Coronary artery (tissue), 2 donors: ENCODE data around the gene PATJ.
"Not testable (repeated sequence)": the region's sequence is repeated elsewhere in the genome, so short reads cannot be mapped to it uniquely, and the experiment has no call there.

Experiments used
- DNase-seq: peaks from one replicate; pipeline ENCODE4 v3.0.0-alpha.2; 2017; ENCODE audit warnings: low spot score
- H3K27ac ChIP-seq, 2 donors: fragments of 200-600 bp; sonication (generic); one replicate each; pipeline ENCODE4 v1.5.1; 2016 to 2019
- H3K4me3 ChIP-seq: fragments of 200-600 bp; sonication (generic); 2 replicates; pipeline ENCODE4 v1.5.1; 2016; ENCODE audit warnings: mild to moderate bottlenecking, moderate library complexity
- TF ChIP-seq, protein P1 (sequence below): fragments of 200-600 bp; sonication (generic); IDR thresholded peaks from one replicate; pipeline ENCODE4 v1.5.1; 2019; ENCODE audit warnings: antibody characterized with exemption

Gene PATJ

GRCh38 chr1:61825393-61825792, 83.1 kb downstream of the PATJ start:
- no peak overlapping the region for H3K27ac ChIP-seq
- no peak overlapping the region for H3K4me3 ChIP-seq
- DNase-seq = no peak
- TF ChIP-seq, protein P1, sequence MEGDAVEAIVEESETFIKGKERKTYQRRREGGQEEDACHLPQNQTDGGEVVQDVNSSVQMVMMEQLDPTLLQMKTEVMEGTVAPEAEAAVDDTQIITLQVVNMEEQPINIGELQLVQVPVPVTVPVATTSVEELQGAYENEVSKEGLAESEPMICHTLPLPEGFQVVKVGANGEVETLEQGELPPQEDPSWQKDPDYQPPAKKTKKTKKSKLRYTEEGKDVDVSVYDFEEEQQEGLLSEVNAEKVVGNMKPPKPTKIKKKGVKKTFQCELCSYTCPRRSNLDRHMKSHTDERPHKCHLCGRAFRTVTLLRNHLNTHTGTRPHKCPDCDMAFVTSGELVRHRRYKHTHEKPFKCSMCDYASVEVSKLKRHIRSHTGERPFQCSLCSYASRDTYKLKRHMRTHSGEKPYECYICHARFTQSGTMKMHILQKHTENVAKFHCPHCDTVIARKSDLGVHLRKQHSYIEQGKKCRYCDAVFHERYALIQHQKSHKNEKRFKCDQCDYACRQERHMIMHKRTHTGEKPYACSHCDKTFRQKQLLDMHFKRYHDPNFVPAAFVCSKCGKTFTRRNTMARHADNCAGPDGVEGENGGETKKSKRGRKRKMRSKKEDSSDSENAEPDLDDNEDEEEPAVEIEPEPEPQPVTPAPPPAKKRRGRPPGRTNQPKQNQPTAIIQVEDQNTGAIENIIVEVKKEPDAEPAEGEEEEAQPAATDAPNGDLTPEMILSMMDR = no peak

DNA sequence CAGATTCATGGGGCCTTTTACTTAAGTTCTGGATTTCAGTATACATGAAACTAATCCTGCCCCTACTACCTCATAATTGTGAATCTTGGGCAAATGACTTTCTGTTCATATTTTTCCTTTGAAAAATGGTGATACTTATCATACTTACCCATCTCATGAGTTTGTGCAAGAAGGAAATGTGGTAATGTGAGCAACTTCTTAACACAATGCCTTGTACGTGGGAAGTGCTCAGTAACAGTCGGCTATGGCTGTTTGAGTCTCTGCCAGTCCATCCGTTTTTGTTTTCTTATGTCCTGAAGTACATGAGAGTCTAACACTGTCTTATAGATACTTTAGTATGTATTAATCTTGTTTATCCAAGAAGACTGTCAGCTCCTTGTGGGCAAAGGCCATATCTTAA, 86.5 kb downstream of the PATJ start:
- Histone ChIP-seq H3K4me3 (no peak overlapping the region), H3K27ac (no peak overlapping the region)
- TF ChIP-seq, protein P1 = no peak
- no peak for DNase-seq

- Histone ChIP-seq H3K27ac (peak overlapping the region; percentile 69 to 85), H3K4me3 (no peak overlapping the region)
- TF ChIP-seq, protein P1 = no peak
- DNase-seq = no peak
Observed at GRCh38 chr1:61836649-61837048, 94.4 kb downstream of the PATJ start.

GRCh38 chr1:61837607-61838006, 95.3 kb downstream of the PATJ start:
- H3K27ac ChIP-seq = peak overlapping the region; percentile 69 to 85
- not testable (repeated sequence) for H3K4me3 ChIP-seq, DNase-seq

DNA sequence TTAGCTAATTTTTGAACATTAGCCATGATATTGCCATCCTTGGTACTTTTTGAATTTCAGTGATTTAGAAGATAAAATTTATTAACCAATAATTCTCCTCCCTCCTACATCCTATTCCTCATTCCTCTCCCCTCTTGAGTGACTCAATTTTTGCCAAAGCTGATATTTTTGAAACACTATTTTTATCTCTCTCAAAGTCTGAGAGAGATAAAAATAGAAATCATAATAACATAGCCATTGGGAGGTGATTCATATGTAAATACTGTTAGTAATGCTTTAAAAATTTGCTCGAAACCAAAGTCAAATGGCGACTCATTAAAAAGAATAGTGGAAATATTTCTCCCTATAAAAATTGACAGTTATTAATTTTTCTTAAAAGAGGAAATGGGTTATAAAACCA, 97.4 kb downstream of the PATJ start:
- Histone ChIP-seq H3K27ac (peak overlapping the region; percentile 34 to 73), H3K4me3 (no peak overlapping the region)
- DNase-seq = no peak
- TF ChIP-seq, protein P1 = no peak

- TF ChIP-seq, protein P1 = no peak
- Histone ChIP-seq H3K4me3 (no peak overlapping the region), H3K27ac (peak overlapping the region; percentile 5 to 28)
- no peak for DNase-seq
Observed at GRCh38 chr1:61842036-61842435, 99.8 kb downstream of the PATJ start.

DNA sequence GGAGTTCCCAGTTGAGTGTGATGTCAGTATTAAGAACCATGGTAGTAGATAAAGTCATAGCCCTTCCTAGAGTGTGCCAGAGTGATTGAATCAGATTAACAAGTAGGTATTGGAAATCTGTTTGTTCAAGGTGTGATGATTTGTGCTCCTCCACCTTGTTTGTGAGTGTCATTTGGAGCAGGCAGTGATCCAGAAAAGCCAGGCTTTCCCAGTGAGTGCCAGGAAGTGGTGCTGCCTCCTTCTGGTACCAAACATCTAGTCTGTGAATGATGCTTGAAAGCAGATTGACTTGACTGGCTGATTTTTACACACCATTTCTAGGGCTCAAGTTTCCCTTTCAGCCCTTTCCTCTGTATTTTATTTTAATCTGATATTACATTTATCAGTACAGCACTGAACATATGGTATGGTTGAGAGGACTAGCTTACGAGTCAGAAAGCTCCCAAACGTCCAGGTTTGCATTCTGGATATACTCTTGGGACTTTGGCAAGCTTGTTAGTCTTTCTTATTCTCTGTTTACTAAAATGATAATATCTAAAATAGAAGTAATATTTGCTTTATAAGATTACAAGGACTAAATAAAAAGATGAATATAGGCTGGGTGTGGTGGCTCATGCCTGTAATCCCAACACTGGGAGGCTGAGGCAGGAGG, 100.7 kb downstream of the PATJ start:
- TF ChIP-seq, protein P1 = no peak
- no peak overlapping the region for H3K4me3 ChIP-seq
- H3K27ac ChIP-seq = no peak overlapping the region
- DNase-seq = no peak

DNA sequence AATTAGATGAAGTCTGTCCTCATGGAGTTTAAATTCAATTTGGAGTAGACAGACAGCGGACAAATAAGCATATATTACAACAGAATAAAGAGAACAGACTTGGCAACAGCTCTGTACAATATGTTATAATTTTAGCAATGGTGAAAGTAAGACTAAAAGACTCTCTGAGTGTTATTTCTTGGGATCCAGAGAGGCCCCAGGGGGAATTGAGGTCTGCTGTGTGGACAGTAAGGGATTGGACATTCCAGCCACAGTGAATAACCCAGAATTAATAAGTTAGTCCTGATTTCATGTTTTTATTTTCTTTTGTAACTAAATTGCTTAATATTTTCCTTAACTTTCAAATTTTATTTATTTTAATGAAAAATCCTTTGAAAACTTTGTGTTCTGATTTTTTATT, 101.7 kb downstream of the PATJ start:
- Histone ChIP-seq H3K27ac (no peak overlapping the region), H3K4me3 (no peak overlapping the region)
- no peak for DNase-seq
- TF ChIP-seq, protein P1 = no peak

DNA sequence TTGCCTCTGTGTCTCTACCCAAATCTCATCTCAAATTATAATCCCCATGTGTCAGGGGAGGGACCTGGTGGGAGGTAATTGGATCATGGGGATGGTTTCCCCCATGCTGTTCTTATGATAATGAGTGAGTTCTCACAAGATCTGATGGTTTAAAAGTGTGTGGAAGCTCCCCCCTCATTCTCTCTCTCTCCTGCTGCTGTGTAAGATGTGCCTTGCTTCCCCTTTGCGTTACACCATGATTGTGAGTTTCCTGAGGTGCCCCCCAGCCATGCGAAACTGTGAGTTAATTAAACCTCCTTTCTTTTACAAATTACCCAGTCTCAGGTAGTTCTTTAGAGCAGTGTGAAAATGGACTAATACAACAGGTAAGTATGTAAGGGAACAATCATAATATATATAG, 102.4 kb downstream of the PATJ start:
- H3K27ac ChIP-seq, DNase-seq: not testable (repeated sequence)

More for the DNA sequence above, 102.4 kb downstream of the PATJ start:
- H3K4me3 ChIP-seq = not testable (repeated sequence)
